HG02970 (cell line): ENCODE measurements around the gene SREBF1.

Experiments used
- ATAC-seq: cut with Tn5 transposase; IDR thresholded peaks from one replicate; pipeline ENCODE4 v1.9.1; 2021; ENCODE audit warnings: mild to moderate bottlenecking, moderate library complexity, moderate number of reproducible peaks; ENCODE audit not compliant: unreplicated experiment, low FRiP score

The SREBF1 gene

GRCh38 chr17:17826942-17827785 lies 9.6 kb downstream of the SREBF1 start:
- no peak for ATAC-seq

- no peak for ATAC-seq
Measured at GRCh38 chr17:17826342-17826713, 10.5 kb downstream of the SREBF1 start.

GRCh38 chr17:17824783-17825614 lies 11.8 kb downstream of the SREBF1 start:
- no peak for ATAC-seq

- ATAC-seq, result peak; percentile 6
Measured at GRCh38 chr17:17824119-17824782, 12.5 kb downstream of the SREBF1 start.

- ATAC-seq, result peak; percentile 76
Measured at GRCh38 chr17:17823433-17824118, 13.2 kb downstream of the SREBF1 start.

- ATAC-seq, result no peak
Measured at GRCh38 chr17:17822616-17823015, 14.2 kb downstream of the SREBF1 start.

GRCh38 chr17:17822189-17822588 lies 14.6 kb downstream of the SREBF1 start:
- no peak for ATAC-seq

GRCh38 chr17:17820463-17821158 lies 16.2 kb downstream of the SREBF1 start:
- no peak for ATAC-seq

GRCh38 chr17:17820046-17820445 lies 16.7 kb downstream of the SREBF1 start:
- no peak for ATAC-seq

GRCh38 chr17:17819561-17819995 lies 17.2 kb downstream of the SREBF1 start:
- ATAC-seq, result no peak

- ATAC-seq, result no peak
Measured at GRCh38 chr17:17819111-17819510, 17.7 kb downstream of the SREBF1 start.

GRCh38 chr17:17818088-17818526 lies 18.7 kb downstream of the SREBF1 start:
- ATAC-seq, result no peak

- no peak for ATAC-seq
Measured at GRCh38 chr17:17817552-17817947, 19.2 kb downstream of the SREBF1 start.

GRCh38 chr17:17816831-17817551 lies 19.8 kb downstream of the SREBF1 start:
- no peak for ATAC-seq

- ATAC-seq, result no peak
Measured at GRCh38 chr17:17816240-17816814, 20.5 kb downstream of the SREBF1 start.

- no peak for ATAC-seq
Measured at GRCh38 chr17:17815436-17816200, 21.2 kb downstream of the SREBF1 start.

GRCh38 chr17:17815062-17815406 lies 21.8 kb downstream of the SREBF1 start:
- ATAC-seq, result no peak
